ENCODE data around the gene CCNT2. TPM values are rescaled to one million over a fixed set of nuclear protein-coding genes. Genes with fewer than 3 reads are reported as not detected.
"Not testable (repeated sequence)": the region's sequence is repeated elsewhere in the genome, so short reads cannot be mapped to it uniquely, and the experiment has no call there.

CCNT2 gene
- total RNA-seq, 2 experiments from 2014 or later = 32.8 to 45.1 TPM

GRCh38 chr2:134957477-134957876, 38.9 kb downstream of the CCNT2 start:
- H3K4me3 ChIP-seq (ENCODE audit: low read depth, low read length, poor library complexity, severe bottlenecking) = no peak overlapping the region
- H3K9me3 ChIP-seq (ENCODE audit: low read length) = no peaks in the 10 kb centered on the region
- TF ChIP-seq EZH2phosphoT487 (IDR thresholded peaks at IDR 0.05; ENCODE audit: borderline replicate concordance, low read depth, low read length) = no peak
- no peak for TF ChIP-seq CTCF (conservative IDR thresholded peaks at IDR 0.05; ENCODE audit: low read length)
- no peak overlapping the region for H3K4me2 ChIP-seq (ENCODE audit: low read length)
- H3K27ac ChIP-seq (ENCODE audit: low read depth, low read length, poor library complexity, severe bottlenecking) = no peak overlapping the region
- ChIA-PET CTCF (ENCODE audit: unreplicated experiment) (no interaction called here), POLR2A (no interaction called here)
- no peaks in the 10 kb centered on the region for H3K9me2 ChIP-seq (ENCODE audit: insufficient read depth, low read length)
- no peaks in the 10 kb centered on the region for H4K20me1 ChIP-seq (ENCODE audit: insufficient read depth, low read length)
- intact Hi-C loops (cut with micrococcal nuclease; ENCODE audit: unreplicated experiment) = no loop called here
- DNase-seq (ENCODE audit: low spot score) = no peak
- H2AFZ ChIP-seq (ENCODE audit: low read length) = no peak overlapping the region
- BruUV-seq (replicated peaks) = no TSS peak
- H3K4me1 ChIP-seq (ENCODE audit: insufficient read depth, low read length, poor library complexity, severe bottlenecking) = no peaks in the 10 kb centered on the region
- no peaks in the 10 kb centered on the region for H3K79me2 ChIP-seq (ENCODE audit: insufficient read depth, low read depth, low read length)
- H3K36me3 ChIP-seq (ENCODE audit: insufficient read depth, low read length) = peaks cover 67% of the 10 kb centered on the region

- H3K36me3 ChIP-seq (ENCODE audit: insufficient read depth, low read length); CTCF ChIA-PET (ENCODE audit: unreplicated experiment); DNase-seq (ENCODE audit: low spot score); BruUV-seq (replicated peaks); H3K4me3 ChIP-seq (ENCODE audit: low read depth, low read length, poor library complexity, severe bottlenecking); H3K79me2 ChIP-seq (ENCODE audit: insufficient read depth, low read depth, low read length); H3K9me2 ChIP-seq (ENCODE audit: insufficient read depth, low read length); H3K4me2 ChIP-seq (ENCODE audit: low read length); H2AFZ ChIP-seq (ENCODE audit: low read length); H3K27ac ChIP-seq (ENCODE audit: low read depth, low read length, poor library complexity, severe bottlenecking); H3K9me3 ChIP-seq (ENCODE audit: low read length); H3K4me1 ChIP-seq (ENCODE audit: insufficient read depth, low read length, poor library complexity, severe bottlenecking); POLR2A ChIA-PET; H4K20me1 ChIP-seq (ENCODE audit: insufficient read depth, low read length); intact Hi-C loops (cut with micrococcal nuclease; ENCODE audit: unreplicated experiment): not testable (repeated sequence)
Observed at GRCh38 chr2:134967166-134967565, 48.5 kb downstream of the CCNT2 start.

GRCh38 chr2:134973241-134974138, 54.9 kb downstream of the CCNT2 start:
- H3K36me3 ChIP-seq (ENCODE audit: insufficient read depth, low read length) = no peaks in the 10 kb centered on the region
- H3K9me3 ChIP-seq (ENCODE audit: low read length) = peaks cover 22% of the 10 kb centered on the region; the same call in 1 of the 2 replicates
- ChIA-PET POLR2A (no interaction called here), CTCF (ENCODE audit: unreplicated experiment) (no interaction called here)
- H3K9me2 ChIP-seq (ENCODE audit: insufficient read depth, low read length) = no peaks in the 10 kb centered on the region
- H4K20me1 ChIP-seq (ENCODE audit: insufficient read depth, low read length) = no peaks in the 10 kb centered on the region
- no peak for DNase-seq (ENCODE audit: low spot score)
- no peak overlapping the region for H2AFZ ChIP-seq (ENCODE audit: low read length)
- peaks cover 5% of the 10 kb centered on the region for H3K4me1 ChIP-seq (ENCODE audit: insufficient read depth, low read length, poor library complexity, severe bottlenecking)
- intact Hi-C loops (cut with micrococcal nuclease; ENCODE audit: unreplicated experiment) = no loop called here
- TF ChIP-seq CTCF (conservative IDR thresholded peaks at IDR 0.05; ENCODE audit: low read length) (no peak), EZH2phosphoT487 (IDR thresholded peaks at IDR 0.05; ENCODE audit: borderline replicate concordance, low read depth, low read length) (no peak)
- BruUV-seq (replicated peaks) = no TSS peak
- no peak overlapping the region for H3K27ac ChIP-seq (ENCODE audit: low read depth, low read length, poor library complexity, severe bottlenecking)
- no peak overlapping the region for H3K4me2 ChIP-seq (ENCODE audit: low read length)
- H3K4me3 ChIP-seq (ENCODE audit: low read depth, low read length, poor library complexity, severe bottlenecking) = no peak overlapping the region
- H3K79me2 ChIP-seq (ENCODE audit: insufficient read depth, low read depth, low read length) = no peaks in the 10 kb centered on the region

Data from OCI-LY7 (cell line).